Bronchus fibroblast of lung (primary cell): ENCODE results near the gene TMPRSS11D. TPM values are rescaled to one million over a fixed set of nuclear protein-coding genes. Genes with fewer than 3 reads are reported as not detected.

Source experiments
- total RNA-seq: library from RNA; depleted of rRNA; stranded (reverse); fragments of >200 nt; gene quantifications from 2 replicates; pipeline ENCODE4 v1.2.3, GENCODE V29; 2015

TMPRSS11D gene
- total RNA-seq, result not detected in 2 replicates

GRCh38 chr4:67883902-67884301 is at the start of gene TMPRSS11D:
TSS of gene TMPRSS11D (minus strand) at chr4:67884002. CDS start at chr4:67883933, 69 bp downstream.

Other genes starting within 250 kb of the TMPRSS11D start
- gene UBA6, start 182.8 kb downstream of the TMPRSS11D start, total RNA-seq, result 48.9 and 55.9 TPM in 2 replicates
- gene GNRHR, start 129.6 kb downstream of the TMPRSS11D start, total RNA-seq, result not detected in 2 replicates
- gene TMPRSS11A, start 79.5 kb upstream of the TMPRSS11D start, total RNA-seq, result not detected in 2 replicates
- gene TMPRSS11F, start 245.9 kb upstream of the TMPRSS11D start, total RNA-seq, result not detected in 2 replicates